GM19099 (cell line): ENCODE results near the gene WNK4.

Source experiments
- POLR2A ChIP-seq: IDR thresholded peaks from 3 replicates; pipeline ENCODE4 v1.6.1; 2011; ENCODE audit warnings: low read depth; ENCODE audit not compliant: insufficient read length; ENCODE audit errors: extremely low read depth

WNK4 gene

DNA sequence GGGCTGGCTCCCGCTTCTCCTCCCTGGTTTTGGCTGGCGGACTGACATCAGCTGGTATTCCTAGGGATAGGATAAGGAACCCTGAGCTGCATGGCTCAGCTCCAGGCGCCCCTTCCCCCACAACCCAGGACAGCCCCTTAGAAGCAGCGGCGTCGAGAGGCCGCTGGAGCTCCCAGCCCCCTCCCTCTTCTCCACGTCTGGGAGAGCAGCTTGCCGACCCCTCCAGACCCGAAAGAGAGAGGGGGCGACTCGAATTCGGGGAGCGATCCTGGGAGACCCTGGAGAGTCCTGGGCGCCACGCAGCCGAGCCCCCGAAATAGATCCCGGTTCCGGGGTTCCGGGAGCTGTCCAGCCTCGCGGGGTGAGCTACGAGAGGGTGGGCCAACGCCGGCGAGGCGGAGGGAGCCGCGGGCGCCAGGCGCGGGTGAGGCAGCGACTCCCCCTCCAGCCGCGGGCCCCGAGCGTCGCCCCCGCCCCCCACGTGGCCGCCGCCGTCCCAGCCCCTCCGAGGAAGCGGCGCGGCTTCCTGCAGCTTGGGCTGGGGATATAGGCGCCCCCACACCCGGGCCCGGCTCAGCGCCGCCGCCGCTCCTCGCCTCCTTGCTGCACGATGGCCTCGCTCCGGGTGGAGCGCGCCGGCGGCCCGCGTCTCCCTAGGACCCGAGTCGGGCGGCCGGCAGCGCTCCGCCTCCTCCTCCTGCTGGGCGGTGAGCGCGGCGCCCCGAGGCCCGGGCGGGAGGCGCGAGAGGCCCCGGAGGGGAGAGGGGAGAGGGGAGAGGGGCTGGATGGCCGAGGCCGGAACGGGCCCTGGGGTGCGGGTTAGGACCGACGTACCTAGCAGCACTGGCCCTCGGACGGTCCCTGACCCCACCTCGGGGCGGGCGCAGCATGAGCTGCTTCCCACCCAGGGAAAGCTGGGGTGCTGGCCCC, 19.5 kb upstream of the WNK4 start, which contains the start of gene RAMP2:
Gene RAMP2, plus strand, starts transcription at position 576 of the 930 bp plus-strand sequence. Its CDS starts 35 bp downstream, at position 611.
- no peak for TF ChIP-seq POLR2A

DNA sequence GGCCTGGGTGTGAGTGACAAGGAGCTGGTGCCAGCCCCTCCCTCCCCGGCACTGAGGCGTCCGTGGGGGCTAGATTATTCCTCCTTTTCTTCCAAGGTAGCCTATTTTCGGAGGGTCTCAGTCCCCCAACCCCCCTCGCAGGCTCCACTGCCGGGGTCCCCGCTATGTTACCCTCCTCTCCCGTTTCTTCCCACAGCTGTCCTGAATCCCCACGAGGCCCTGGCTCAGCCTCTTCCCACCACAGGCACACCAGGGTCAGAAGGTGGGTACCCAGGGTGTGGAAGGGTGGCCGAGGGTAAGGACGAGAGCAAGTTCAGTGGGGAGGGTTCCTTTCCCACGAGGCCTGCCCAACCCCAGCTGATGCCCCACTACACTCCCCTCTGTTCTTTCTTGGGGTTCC, 18.8 kb upstream of the WNK4 start:
- TF ChIP-seq POLR2A, result no peak

DNA sequence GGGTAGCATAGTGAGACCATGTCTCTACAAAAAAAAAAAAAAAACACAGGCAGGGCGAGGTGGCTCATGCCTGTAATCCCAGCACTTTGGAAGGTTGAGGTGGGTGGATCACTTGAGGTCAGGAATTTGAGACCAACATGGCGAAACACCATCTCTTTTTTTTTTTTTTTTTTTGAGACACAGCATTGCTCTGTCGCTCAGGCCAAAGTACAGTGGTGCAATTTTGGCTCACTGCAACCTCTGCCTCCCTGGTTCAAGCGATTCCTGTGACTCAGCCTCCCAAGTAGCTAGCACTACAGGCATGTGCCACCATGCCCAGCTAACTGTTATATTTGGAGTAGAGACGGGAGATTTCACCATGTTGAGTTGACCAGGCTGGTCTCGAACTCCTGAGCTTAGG, 14.3 kb upstream of the WNK4 start:
- no peak for TF ChIP-seq POLR2A

- no peak for TF ChIP-seq POLR2A
Measured at GRCh38 chr17:42767512-42767911, 12.9 kb upstream of the WNK4 start.

DNA sequence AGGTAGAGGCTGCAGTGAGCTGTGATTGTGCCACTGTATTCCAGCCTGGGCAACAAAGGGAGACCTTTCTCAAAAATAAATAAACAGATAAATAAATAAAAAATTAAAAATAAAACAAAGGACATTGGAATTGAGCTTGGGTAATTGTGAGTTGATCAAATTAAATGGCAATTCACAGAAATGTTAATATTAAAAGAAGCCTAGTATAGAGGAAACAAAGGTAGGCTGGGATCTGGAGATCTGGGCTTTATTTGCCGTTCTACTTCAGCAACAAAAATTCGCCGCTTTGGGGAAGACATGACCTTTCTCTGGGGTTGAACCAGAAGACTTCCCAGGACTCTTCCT, 7.5 kb upstream of the WNK4 start:
- no peak for TF ChIP-seq POLR2A

DNA sequence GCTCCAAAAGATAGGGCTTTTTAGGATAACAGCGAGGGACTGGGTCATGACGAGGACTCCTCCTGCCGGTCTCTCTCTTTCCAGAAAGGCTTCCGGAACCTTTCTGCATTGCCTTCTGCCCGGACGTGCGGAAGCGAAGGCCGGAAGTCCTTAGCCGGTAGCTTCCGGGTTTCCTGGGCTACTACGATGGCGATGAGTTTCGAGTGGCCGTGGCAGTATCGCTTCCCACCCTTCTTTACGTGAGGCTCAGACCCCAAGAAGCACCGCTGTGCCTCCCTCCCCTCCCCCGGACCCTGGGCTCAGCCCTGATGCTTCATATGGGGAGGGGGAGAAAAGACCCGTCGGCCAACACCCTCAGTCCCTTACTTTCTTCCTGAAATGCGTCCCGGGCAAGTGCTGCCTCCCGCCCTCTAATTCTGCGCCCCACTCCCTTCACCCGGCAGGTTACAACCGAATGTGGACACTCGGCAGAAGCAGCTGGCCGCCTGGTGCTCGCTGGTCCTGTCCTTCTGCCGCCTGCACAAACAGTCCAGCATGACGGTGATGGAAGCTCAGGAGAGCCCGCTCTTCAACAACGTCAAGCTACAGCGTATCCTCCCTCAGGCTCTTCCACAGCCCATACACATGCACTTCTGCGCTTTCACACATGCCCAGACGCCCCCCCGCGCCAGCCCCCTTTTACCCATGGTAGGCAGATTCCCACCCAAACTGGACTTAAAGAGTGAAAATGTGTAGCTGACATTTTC, 6.9 kb upstream of the WNK4 start, which contains the start of gene VPS25:
Gene VPS25, plus strand, starts transcription at position 160 of the 746 bp plus-strand sequence. Its CDS starts 27 bp downstream, at position 187.
- TF ChIP-seq POLR2A, result peak; percentile 97

GRCh38 chr17:42774066-42774745, 6.2 kb upstream of the WNK4 start:
- no peak for TF ChIP-seq POLR2A

GRCh38 chr17:42775534-42776098, 4.8 kb upstream of the WNK4 start:
- TF ChIP-seq POLR2A, result no peak

- TF ChIP-seq POLR2A, result no peak
Measured at GRCh38 chr17:42778570-42778969, 1.8 kb upstream of the WNK4 start.

DNA sequence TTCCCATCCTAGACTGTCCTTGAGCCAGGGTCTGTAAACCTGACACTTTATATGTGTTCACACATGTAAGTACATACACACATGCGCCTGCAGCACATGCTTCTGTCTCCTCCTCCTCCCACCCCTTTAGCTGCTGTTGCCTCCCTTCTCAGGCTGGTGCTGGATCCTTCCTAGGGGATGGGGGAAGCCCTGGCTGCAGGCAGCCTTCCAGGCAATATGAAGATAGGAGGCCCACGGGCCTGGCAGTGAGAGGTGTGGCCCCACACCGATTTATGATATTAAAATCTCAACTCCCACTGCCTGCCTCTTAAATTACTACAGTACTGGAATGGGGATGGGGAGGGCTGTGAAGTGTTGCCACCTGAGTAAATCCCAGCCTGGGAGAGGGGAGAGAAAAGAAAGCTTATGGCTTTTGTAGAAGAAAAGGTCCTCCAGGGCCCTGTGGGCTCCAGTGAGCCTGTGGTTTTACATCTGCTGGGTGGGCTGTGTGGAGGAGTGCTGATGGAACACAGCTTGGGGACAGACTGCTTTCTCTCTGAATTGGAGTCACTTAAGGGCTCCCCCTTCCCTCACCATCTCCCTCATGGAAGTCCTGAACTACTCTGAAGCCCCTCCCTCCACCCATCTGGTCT, 990 bp upstream of the WNK4 start:
- no peak for TF ChIP-seq POLR2A

GRCh38 chr17:42780851-42781638, 635 bp downstream of the WNK4 start:
- TF ChIP-seq POLR2A, result no peak

DNA sequence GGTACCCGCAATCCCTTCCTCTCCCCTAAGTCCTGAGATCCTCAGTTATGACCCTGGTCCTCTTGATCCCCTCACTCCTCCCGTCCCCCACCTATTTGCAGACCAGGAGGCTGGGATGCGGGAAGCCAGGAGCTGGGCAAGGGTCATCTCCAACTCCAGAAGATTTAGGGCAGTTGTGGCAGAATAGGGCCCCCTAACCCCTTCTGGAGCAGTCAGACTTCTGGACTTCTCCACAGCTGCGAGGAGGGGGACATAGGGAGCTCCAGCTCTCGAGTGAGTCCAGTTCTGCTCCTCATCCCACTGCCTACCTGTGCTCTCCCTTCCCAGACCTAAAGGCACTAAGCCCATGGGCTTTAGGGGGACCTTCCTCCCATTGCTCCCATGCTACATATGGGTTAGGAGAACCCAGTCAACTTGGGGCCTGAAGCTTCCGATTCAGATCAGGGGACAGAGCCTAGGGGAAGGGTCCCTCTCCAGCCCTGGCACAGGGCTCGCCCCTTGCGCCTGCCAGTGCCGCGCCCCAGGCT, 1.3 kb downstream of the WNK4 start:
- no peak for TF ChIP-seq POLR2A
